ENCODE measurements around the gene STON2. TPM values are rescaled to one million over a fixed set of nuclear protein-coding genes. Genes with fewer than 3 reads are reported as not detected.

Gene STON2
- total RNA-seq, 4 donors from 2014 or later = 3.3 to 87.8 (median 11.0) TPM

- H3K9me3 ChIP-seq = no peaks in the 10 kb centered on the region
- H3K27ac ChIP-seq = no peak overlapping the region
- DNase-seq = no peak
- H3K4me3 ChIP-seq = no peak overlapping the region
- no peaks in the 10 kb centered on the region for H3K36me3 ChIP-seq
- H3K27me3 ChIP-seq = no peaks in the 10 kb centered on the region
- no peak for TF ChIP-seq CTCF (IDR thresholded peaks at IDR 0.05)
- TF ChIP-seq POLR2A (IDR thresholded peaks at IDR 0.05) = no peak
- H3K4me1 ChIP-seq = no peaks in the 10 kb centered on the region
- intact Hi-C loops (cut with DNase I; ENCODE audit: low total_unique reads) = no loop called here
These were observed 95.1 kb downstream of the STON2 start for GRCh38 chr14:81305065-81305464.

DNA sequence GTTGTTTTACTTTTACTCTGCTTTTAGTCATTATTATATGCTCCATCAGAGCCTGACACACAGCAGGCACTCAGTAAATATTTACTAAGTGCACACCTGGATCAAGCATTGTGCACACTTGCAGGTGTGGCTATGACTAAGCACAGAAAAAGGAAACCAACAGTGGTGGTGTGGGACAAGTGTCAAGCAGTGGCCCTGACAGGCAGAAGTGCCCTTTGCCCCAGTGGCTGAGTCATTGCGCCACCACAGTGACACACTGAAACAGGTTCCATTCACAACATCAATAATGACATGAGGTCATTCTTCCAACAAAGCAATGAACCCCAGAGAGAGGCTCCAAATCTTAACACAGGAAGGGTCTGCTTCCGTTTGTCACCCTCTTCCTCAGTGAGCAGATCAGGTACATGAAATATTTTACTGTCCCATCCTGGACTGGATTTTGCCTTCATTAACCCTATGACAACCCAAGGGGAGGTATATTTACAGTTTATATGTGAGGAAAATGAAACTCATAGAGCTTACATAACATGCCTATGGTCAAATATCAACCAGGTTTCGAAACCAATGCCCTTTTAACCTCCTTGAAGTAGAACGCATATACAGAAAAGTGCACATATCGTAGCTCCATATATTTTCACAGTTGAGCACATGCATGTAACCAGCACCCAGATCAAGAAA lies 96.7 kb downstream of the STON2 start:
- Histone ChIP-seq H3K36me3 (no peaks in the 10 kb centered on the region), H3K4me1 (no peaks in the 10 kb centered on the region), H3K9me3 (no peaks in the 10 kb centered on the region), H3K27me3 (no peaks in the 10 kb centered on the region), H3K27ac (no peak overlapping the region), H3K4me3 (no peak overlapping the region)
- peak in 1 of 2 donors; percentile 21 for DNase-seq
- intact Hi-C loops (cut with DNase I; ENCODE audit: low total_unique reads) = no loop called here
- no peak for TF ChIP-seq POLR2A (IDR thresholded peaks at IDR 0.05)
- no peak for TF ChIP-seq CTCF (IDR thresholded peaks at IDR 0.05)

DNA sequence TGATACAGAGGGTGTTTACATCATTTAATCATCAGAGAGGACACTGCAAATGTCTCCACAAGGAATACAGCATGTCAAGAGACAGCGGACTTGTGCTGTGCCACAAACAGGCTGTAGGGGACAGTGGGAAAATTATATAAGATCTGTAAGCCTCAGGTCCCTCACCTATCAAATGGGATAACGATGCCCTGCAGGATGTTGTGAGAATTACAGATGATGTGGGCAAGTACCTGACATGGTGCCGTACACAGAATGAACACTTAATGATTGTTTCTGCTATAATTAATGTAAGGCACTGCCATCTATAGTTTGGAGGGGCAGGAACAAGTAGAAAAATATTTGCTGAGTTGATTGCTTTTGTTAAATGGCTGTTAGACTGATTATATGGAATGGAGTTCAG lies 97.5 kb downstream of the STON2 start:
- Histone ChIP-seq H3K27ac (no peak overlapping the region), H3K9me3 (no peaks in the 10 kb centered on the region), H3K36me3 (no peaks in the 10 kb centered on the region), H3K4me3 (no peak overlapping the region), H3K27me3 (no peaks in the 10 kb centered on the region), H3K4me1 (no peaks in the 10 kb centered on the region)
- no peak for TF ChIP-seq POLR2A (IDR thresholded peaks at IDR 0.05)
- no peak for TF ChIP-seq CTCF (IDR thresholded peaks at IDR 0.05)
- DNase-seq = no peak
- intact Hi-C loops (cut with DNase I; ENCODE audit: low total_unique reads) = no loop called here

- TF ChIP-seq CTCF (IDR thresholded peaks at IDR 0.05) (no peak), POLR2A (IDR thresholded peaks at IDR 0.05) (no peak)
- no peaks in the 10 kb centered on the region for H3K27me3 ChIP-seq
- H3K27ac ChIP-seq = no peak overlapping the region
- no peak for DNase-seq
- intact Hi-C loops (cut with DNase I; ENCODE audit: low total_unique reads) = no loop called here
- H3K4me1 ChIP-seq = no peaks in the 10 kb centered on the region
- H3K4me3 ChIP-seq = no peak overlapping the region
- H3K36me3 ChIP-seq = no peaks in the 10 kb centered on the region
- H3K9me3 ChIP-seq = no peaks in the 10 kb centered on the region
These were observed 98.3 kb downstream of the STON2 start for GRCh38 chr14:81301813-81302212.

DNA sequence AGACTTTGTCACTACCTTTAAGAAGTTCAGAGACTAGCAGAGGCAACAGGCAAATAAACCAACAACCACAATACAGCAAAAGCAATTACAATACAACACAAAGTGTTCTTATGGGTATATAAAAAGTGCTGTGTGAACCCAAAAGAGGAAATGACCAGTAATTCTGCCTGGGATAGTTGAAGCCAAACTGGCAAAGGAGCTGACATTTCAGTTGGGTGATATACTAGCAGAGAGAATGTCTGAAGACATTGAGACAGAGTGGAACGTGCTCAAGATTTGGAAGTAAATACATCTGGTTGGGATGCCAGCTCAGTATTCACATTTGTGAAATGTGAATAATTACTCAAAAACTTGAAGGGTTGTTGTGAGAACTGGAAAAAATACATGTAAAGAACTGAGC lies 98.8 kb downstream of the STON2 start:
- Histone ChIP-seq H3K36me3 (no peaks in the 10 kb centered on the region), H3K9me3 (no peaks in the 10 kb centered on the region), H3K27me3 (no peaks in the 10 kb centered on the region), H3K4me1 (no peaks in the 10 kb centered on the region), H3K27ac (no peak overlapping the region), H3K4me3 (no peak overlapping the region)
- no peak for DNase-seq
- intact Hi-C loops (cut with DNase I; ENCODE audit: low total_unique reads) = no loop called here
- no peak for TF ChIP-seq POLR2A (IDR thresholded peaks at IDR 0.05)
- TF ChIP-seq CTCF (IDR thresholded peaks at IDR 0.05) = no peak

Data from uterus (tissue), 4 donors.